Neural cell (in vitro differentiated cells): Measurements from ENCODE around the gene SAMD14. TPM values are rescaled to one million over a fixed set of nuclear protein-coding genes. Genes with fewer than 3 reads are reported as not detected.

ENCODE experiments used
- H2AFZ ChIP-seq: fragments of 200-600, 300-800 bp; sonication (generic), shearing (Covaris generic); 2 replicates; pipeline ENCODE4 v1.6.0; 2014; ENCODE audit warnings: low read depth, mild to moderate bottlenecking, antibody characterized with exemption, low read length, moderate library complexity
- H3F3A ChIP-seq: fragments of 200-600 bp; shearing (Covaris generic); 2 replicates; pipeline ENCODE4 v1.6.1; 2016; ENCODE audit warnings: mild to moderate bottlenecking, moderate library complexity, mixed read lengths, antibody characterized with exemption, low read length; ENCODE audit not compliant: insufficient read depth, poor library complexity, severe bottlenecking
- H3K27ac ChIP-seq: fragments of 200-600, 300-800 bp; sonication (generic), shearing (Covaris generic); 2 replicates; pipeline ENCODE4 v1.5.1; 2014; ENCODE audit warnings: mild to moderate bottlenecking, low read length, moderate library complexity
- H3K27me3 ChIP-seq: fragments of 300-800, 200-600 bp; sonication (generic), shearing (Covaris generic); 2 replicates; pipeline ENCODE4 v1.6.0; 2014; ENCODE audit warnings: mild to moderate bottlenecking, low read depth, low read length, moderate library complexity; ENCODE audit not compliant: insufficient read depth
- H3K36me3 ChIP-seq: fragments of 300-800, 200-600 bp; sonication (generic), shearing (Covaris generic); 2 replicates; pipeline ENCODE4 v1.5.1; 2014; ENCODE audit warnings: mild to moderate bottlenecking, antibody characterized with exemption, low read length, moderate library complexity; ENCODE audit not compliant: insufficient read depth
- H3K4me2 ChIP-seq: fragments of 300-800, 200-600 bp; sonication (generic), shearing (Covaris generic); 2 replicates; pipeline ENCODE4 v1.6.0; 2014; ENCODE audit warnings: mild to moderate bottlenecking, low read length
- H3K4me3 ChIP-seq: fragments of 300-800, 200-600 bp; sonication (generic), shearing (Covaris generic); 2 replicates; pipeline ENCODE4 v1.5.1; 2014; ENCODE audit warnings: mild to moderate bottlenecking, low read length, moderate library complexity
- H3K79me2 ChIP-seq: fragments of 200-600 bp; shearing (Covaris generic); replicated peaks from 2 replicates; pipeline ENCODE4 v1.6.0; 2014; ENCODE audit warnings: mild to moderate bottlenecking, low read length, moderate library complexity; ENCODE audit not compliant: insufficient read depth
- H3K9ac ChIP-seq: fragments of 300-800, 200-600 bp; sonication (generic), shearing (Covaris generic); 2 replicates; pipeline ENCODE4 v1.6.1; 2016; ENCODE audit warnings: mild to moderate bottlenecking, low read length, mixed read lengths
- H3K9me2 ChIP-seq: fragments of 200-600 bp; shearing (Covaris generic); 2 replicates; pipeline ENCODE4 v1.6.1; 2016; ENCODE audit warnings: mild to moderate bottlenecking, low read length, mixed read lengths; ENCODE audit not compliant: insufficient read depth
- H3K9me3 ChIP-seq: fragments of 200-600, 300-800 bp; sonication (generic), shearing (Covaris generic); 2 replicates; pipeline ENCODE4 v1.6.1; 2016; ENCODE audit warnings: mild to moderate bottlenecking, mixed run types, low read length, moderate library complexity, mixed read lengths
- H4K20me1 ChIP-seq: fragments of 200-600 bp; shearing (Covaris generic); 2 replicates; pipeline ENCODE4 v1.6.1; 2016; ENCODE audit warnings: mild to moderate bottlenecking, mixed run types; ENCODE audit not compliant: insufficient read depth
- EP300 ChIP-seq: fragments of 450-650 bp; conservative IDR thresholded peaks from 2 replicates; pipeline ENCODE4 v1.6.1; 2014; ENCODE audit warnings: antibody characterized with exemption, mild to moderate bottlenecking, moderate library complexity; ENCODE audit not compliant: poor library complexity, severe bottlenecking
- EZH2 ChIP-seq: fragments of 200-600, 300-800 bp; shearing (Covaris generic), sonication (generic); IDR thresholded peaks from 2 replicates; pipeline ENCODE4 v1.6.1; 2014; ENCODE audit warnings: antibody characterized with exemption, low read length, borderline replicate concordance, mild to moderate bottlenecking; ENCODE audit not compliant: insufficient read depth, poor library complexity, severe bottlenecking
- MXI1 ChIP-seq: fragments of 450-650 bp; conservative IDR thresholded peaks from 2 replicates; pipeline ENCODE4 v1.6.1; 2014; ENCODE audit warnings: antibody characterized with exemption, mild to moderate bottlenecking; ENCODE audit not compliant: poor library complexity, severe bottlenecking
- POLR2AphosphoS5 ChIP-seq: IDR thresholded peaks from 2 replicates; pipeline ENCODE4 v1.6.1; 2012
- RAD21 ChIP-seq: fragments of 450-650 bp; conservative IDR thresholded peaks from 2 replicates; pipeline ENCODE4 v1.6.1; 2014; ENCODE audit warnings: antibody characterized with exemption, mild to moderate bottlenecking, moderate library complexity
- SMC3 ChIP-seq: fragments of 450-650 bp; conservative IDR thresholded peaks from 2 replicates; pipeline ENCODE4 v1.6.1; 2014; ENCODE audit warnings: antibody characterized with exemption, mild to moderate bottlenecking, moderate library complexity; ENCODE audit not compliant: poor library complexity
- TAF1 ChIP-seq: IDR thresholded peaks from 2 replicates; pipeline ENCODE4 v1.6.1; 2012; ENCODE audit warnings: low read depth
- polyA plus RNA-seq: library from polyadenylated mRNA; depleted of rRNA; stranded (reverse); fragments of >200 nt; gene quantifications from 2 replicates; pipeline ENCODE4 v1.2.3, GENCODE V29; 2014
- TF ChIP-seq, protein P1 (sequence below): fragments of 450-650 bp; IDR thresholded peaks from 2 replicates; pipeline ENCODE4 v1.5.1; 2014; ENCODE audit warnings: antibody characterized with exemption, mild to moderate bottlenecking, moderate library complexity; ENCODE audit not compliant: poor library complexity, severe bottlenecking
- TF ChIP-seq, protein P2 (sequence below): IDR thresholded peaks from 2 replicates; pipeline ENCODE4 v1.6.1; 2012; ENCODE audit warnings: borderline replicate concordance

The SAMD14 gene
- polyA plus RNA-seq, 1 donor from 2014 or later = 105 TPM

DNA sequence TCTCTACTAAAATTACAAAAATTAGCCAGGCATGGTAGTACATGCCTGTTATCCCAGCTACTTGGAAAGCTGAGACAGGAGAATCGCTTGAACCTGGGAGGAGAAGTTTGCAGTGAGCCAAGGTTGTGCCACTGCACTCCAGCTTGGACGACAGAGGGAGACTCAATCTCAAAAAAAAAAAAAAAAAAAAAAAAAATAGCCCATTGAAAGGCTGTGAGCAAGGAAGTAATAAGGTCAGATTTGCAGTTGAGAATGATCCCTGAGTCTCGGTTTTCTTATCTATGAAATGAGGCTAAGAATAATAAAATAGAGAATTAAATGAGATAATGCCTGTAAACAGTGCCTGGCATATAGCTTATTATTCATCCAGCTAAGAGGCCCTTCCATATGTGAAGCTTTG lies 36.2 kb downstream of the SAMD14 start:
- H4K20me1 ChIP-seq = no peaks in the 10 kb centered on the region
- H3K9me3 ChIP-seq = no peaks in the 10 kb centered on the region
- peak overlapping the region; percentile 91 for H3K4me2 ChIP-seq
- H3K36me3 ChIP-seq = no peaks in the 10 kb centered on the region
- H3K79me2 ChIP-seq = peaks cover 9% of the 10 kb centered on the region
- no peaks in the 10 kb centered on the region for H3F3A ChIP-seq
- no peaks in the 10 kb centered on the region for H3K27me3 ChIP-seq
- H3K9me2 ChIP-seq = no peaks in the 10 kb centered on the region
- H3K27ac ChIP-seq = peak overlapping the region; percentile 83
- H2AFZ ChIP-seq = peak overlapping the region; percentile 15
- H3K9ac ChIP-seq = peak overlapping the region; percentile 66
- peak overlapping the region; percentile 97 for H3K4me3 ChIP-seq
- TF ChIP-seq EZH2 (no peak), MXI1 (no peak), TAF1 (no peak), EP300 (no peak)

DNA sequence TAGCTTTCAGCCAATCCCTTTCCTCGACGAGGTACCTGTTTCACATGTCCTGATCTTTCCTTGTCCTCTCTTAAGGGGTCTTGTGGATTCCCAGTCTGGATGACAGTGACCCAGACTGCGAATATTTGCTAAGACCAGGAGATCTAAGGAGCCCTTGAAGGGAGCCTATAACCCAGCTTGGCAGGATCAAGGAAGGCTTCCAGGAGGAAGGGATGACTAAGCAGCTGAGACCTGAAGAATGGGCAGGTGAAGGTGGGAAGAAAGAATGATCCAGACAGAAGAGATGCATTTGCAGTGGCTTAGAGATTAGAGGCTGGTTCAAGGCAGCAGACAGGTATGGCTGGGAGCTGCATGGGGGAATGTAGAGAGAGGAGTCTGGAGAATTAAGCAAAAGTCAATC lies 36.7 kb downstream of the SAMD14 start:
- TF ChIP-seq EZH2 (no peak), POLR2AphosphoS5 (no peak), EP300 (no peak), MXI1 (no peak), TAF1 (no peak), RAD21 (no peak), SMC3 (no peak)
- TF ChIP-seq, protein P1, sequence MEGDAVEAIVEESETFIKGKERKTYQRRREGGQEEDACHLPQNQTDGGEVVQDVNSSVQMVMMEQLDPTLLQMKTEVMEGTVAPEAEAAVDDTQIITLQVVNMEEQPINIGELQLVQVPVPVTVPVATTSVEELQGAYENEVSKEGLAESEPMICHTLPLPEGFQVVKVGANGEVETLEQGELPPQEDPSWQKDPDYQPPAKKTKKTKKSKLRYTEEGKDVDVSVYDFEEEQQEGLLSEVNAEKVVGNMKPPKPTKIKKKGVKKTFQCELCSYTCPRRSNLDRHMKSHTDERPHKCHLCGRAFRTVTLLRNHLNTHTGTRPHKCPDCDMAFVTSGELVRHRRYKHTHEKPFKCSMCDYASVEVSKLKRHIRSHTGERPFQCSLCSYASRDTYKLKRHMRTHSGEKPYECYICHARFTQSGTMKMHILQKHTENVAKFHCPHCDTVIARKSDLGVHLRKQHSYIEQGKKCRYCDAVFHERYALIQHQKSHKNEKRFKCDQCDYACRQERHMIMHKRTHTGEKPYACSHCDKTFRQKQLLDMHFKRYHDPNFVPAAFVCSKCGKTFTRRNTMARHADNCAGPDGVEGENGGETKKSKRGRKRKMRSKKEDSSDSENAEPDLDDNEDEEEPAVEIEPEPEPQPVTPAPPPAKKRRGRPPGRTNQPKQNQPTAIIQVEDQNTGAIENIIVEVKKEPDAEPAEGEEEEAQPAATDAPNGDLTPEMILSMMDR = no peak
- TF ChIP-seq, protein P2, sequence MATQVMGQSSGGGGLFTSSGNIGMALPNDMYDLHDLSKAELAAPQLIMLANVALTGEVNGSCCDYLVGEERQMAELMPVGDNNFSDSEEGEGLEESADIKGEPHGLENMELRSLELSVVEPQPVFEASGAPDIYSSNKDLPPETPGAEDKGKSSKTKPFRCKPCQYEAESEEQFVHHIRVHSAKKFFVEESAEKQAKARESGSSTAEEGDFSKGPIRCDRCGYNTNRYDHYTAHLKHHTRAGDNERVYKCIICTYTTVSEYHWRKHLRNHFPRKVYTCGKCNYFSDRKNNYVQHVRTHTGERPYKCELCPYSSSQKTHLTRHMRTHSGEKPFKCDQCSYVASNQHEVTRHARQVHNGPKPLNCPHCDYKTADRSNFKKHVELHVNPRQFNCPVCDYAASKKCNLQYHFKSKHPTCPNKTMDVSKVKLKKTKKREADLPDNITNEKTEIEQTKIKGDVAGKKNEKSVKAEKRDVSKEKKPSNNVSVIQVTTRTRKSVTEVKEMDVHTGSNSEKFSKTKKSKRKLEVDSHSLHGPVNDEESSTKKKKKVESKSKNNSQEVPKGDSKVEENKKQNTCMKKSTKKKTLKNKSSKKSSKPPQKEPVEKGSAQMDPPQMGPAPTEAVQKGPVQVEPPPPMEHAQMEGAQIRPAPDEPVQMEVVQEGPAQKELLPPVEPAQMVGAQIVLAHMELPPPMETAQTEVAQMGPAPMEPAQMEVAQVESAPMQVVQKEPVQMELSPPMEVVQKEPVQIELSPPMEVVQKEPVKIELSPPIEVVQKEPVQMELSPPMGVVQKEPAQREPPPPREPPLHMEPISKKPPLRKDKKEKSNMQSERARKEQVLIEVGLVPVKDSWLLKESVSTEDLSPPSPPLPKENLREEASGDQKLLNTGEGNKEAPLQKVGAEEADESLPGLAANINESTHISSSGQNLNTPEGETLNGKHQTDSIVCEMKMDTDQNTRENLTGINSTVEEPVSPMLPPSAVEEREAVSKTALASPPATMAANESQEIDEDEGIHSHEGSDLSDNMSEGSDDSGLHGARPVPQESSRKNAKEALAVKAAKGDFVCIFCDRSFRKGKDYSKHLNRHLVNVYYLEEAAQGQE = no peak
- Histone ChIP-seq H2AFZ (no peak overlapping the region), H3K27me3 (no peaks in the 10 kb centered on the region), H3F3A (no peaks in the 10 kb centered on the region), H4K20me1 (no peaks in the 10 kb centered on the region), H3K4me3 (no peak overlapping the region), H3K79me2 (peaks cover 9% of the 10 kb centered on the region), H3K4me2 (no peak overlapping the region), H3K36me3 (no peaks in the 10 kb centered on the region), H3K9ac (no peak overlapping the region), H3K9me3 (no peaks in the 10 kb centered on the region), H3K27ac (no peak overlapping the region), H3K9me2 (no peaks in the 10 kb centered on the region)

DNA sequence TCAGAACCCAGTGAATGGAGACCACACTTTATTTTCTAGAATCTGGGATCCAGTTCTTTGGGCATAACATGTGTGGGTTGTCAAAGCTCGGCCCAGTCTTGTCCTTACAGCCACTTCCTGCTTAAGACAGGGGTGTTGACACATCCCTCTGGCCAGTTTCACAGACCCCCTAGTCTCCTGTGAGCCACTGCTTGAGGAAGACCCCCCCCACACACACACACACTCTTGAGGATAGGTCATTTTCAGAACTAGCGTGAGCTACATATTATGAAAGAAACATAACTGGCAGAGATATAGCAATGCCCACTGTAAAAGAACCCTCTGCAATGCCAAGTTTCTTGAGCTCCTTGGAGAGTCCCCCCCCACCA lies 38.1 kb downstream of the SAMD14 start:
- Histone ChIP-seq H4K20me1 (no peaks in the 10 kb centered on the region), H3F3A (no peaks in the 10 kb centered on the region), H2AFZ (no peak overlapping the region), H3K9me3 (no peaks in the 10 kb centered on the region), H3K4me3 (no peak overlapping the region), H3K27ac (no peak overlapping the region), H3K9ac (no peak overlapping the region), H3K9me2 (no peaks in the 10 kb centered on the region), H3K36me3 (no peaks in the 10 kb centered on the region), H3K27me3 (no peaks in the 10 kb centered on the region), H3K4me2 (no peak overlapping the region), H3K79me2 (peaks cover 9% of the 10 kb centered on the region)
- TF ChIP-seq, protein P1 = no peak
- no peak for TF ChIP-seq EZH2
- no peak for TF ChIP-seq TAF1
- TF ChIP-seq RAD21 = no peak
- TF ChIP-seq POLR2AphosphoS5 = no peak
- TF ChIP-seq MXI1 = no peak
- TF ChIP-seq, protein P2 = no peak
- TF ChIP-seq EP300 = no peak
- TF ChIP-seq SMC3 = no peak
